ENCODE results near the gene GNPAT. TPM values are rescaled to one million over a fixed set of nuclear protein-coding genes. Genes with fewer than 3 reads are reported as not detected.
A peak's percentile ranks its signal among the peaks of the same experiment; 100 is the strongest.

Gene GNPAT
- total RNA-seq, 1 experiment from 2014 or later: 32.8 TPM

DNA sequence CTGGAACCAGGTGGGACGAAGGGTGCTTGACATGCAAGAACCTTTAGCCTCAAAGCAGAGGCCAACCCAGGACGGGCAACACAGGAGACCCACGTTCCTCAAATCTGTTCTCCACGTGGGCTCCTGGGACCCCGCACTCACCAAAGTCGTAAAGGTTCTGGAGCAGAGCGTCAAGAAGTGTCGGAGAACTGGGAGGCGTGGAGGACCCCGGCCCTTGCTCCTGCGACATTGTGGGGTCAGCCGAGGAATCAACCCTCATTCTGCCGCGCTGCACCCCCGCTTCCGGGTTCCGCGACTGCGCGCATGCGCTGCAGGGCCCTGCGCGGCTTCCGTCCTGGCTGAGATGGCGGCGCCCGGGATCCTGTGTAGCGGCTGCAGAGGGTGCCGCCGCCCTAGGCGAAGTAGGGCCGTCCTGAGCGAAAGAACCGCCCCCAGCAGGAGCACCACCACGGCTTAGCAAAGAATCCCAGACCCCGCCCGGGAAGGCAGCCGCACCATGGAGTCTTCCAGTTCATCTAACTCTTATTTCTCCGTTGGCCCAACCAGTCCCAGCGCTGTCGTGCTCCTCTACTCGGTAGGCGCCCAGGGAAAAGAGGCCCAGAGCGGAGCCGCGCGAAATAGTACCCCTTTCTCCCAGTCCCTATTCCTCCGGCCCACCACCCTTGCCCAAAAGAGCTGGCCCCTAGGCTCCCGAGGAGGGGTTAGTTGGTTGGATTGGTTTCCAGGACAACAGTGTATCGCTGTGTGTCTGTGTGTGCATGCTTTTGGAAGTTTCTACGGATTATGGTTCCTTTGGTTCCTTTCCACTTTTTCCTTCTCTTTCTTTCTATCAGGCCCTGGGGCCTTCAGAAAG is at the start of gene GNPAT (continued):
- TF ChIP-seq NFYB (CRISPR knock-in tag; conservative IDR thresholded peaks at IDR 0.05; ENCODE audit: low read depth): no peak
- no peak for TF ChIP-seq ZNF219 (CRISPR knock-in tag; IDR thresholded peaks at IDR 0.05; ENCODE audit: borderline replicate concordance)
- TF ChIP-seq, protein P1, sequence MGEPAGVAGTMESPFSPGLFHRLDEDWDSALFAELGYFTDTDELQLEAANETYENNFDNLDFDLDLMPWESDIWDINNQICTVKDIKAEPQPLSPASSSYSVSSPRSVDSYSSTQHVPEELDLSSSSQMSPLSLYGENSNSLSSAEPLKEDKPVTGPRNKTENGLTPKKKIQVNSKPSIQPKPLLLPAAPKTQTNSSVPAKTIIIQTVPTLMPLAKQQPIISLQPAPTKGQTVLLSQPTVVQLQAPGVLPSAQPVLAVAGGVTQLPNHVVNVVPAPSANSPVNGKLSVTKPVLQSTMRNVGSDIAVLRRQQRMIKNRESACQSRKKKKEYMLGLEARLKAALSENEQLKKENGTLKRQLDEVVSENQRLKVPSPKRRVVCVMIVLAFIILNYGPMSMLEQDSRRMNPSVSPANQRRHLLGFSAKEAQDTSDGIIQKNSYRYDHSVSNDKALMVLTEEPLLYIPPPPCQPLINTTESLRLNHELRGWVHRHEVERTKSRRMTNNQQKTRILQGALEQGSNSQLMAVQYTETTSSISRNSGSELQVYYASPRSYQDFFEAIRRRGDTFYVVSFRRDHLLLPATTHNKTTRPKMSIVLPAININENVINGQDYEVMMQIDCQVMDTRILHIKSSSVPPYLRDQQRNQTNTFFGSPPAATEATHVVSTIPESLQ (CRISPR knock-in tag; IDR thresholded peaks at IDR 0.05): no peak
- no peak for TF ChIP-seq ZNF138 (CRISPR knock-in tag; conservative IDR thresholded peaks at IDR 0.05)
- TF ChIP-seq, protein P2, sequence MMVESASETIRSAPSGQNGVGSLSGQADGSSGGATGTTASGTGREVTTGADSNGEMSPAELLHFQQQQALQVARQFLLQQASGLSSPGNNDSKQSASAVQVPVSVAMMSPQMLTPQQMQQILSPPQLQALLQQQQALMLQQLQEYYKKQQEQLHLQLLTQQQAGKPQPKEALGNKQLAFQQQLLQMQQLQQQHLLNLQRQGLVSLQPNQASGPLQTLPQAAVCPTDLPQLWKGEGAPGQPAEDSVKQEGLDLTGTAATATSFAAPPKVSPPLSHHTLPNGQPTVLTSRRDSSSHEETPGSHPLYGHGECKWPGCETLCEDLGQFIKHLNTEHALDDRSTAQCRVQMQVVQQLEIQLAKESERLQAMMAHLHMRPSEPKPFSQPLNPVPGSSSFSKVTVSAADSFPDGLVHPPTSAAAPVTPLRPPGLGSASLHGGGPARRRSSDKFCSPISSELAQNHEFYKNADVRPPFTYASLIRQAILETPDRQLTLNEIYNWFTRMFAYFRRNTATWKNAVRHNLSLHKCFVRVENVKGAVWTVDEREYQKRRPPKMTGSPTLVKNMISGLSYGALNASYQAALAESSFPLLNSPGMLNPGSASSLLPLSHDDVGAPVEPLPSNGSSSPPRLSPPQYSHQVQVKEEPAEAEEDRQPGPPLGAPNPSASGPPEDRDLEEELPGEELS (CRISPR knock-in tag; IDR thresholded peaks at IDR 0.05): no peak; the same call in 1 of the 2 replicates
- no peak for TF ChIP-seq NR3C1 (CRISPR knock-in tag; conservative IDR thresholded peaks at IDR 0.05; ENCODE audit: low read depth)
- TF ChIP-seq, protein P3, sequence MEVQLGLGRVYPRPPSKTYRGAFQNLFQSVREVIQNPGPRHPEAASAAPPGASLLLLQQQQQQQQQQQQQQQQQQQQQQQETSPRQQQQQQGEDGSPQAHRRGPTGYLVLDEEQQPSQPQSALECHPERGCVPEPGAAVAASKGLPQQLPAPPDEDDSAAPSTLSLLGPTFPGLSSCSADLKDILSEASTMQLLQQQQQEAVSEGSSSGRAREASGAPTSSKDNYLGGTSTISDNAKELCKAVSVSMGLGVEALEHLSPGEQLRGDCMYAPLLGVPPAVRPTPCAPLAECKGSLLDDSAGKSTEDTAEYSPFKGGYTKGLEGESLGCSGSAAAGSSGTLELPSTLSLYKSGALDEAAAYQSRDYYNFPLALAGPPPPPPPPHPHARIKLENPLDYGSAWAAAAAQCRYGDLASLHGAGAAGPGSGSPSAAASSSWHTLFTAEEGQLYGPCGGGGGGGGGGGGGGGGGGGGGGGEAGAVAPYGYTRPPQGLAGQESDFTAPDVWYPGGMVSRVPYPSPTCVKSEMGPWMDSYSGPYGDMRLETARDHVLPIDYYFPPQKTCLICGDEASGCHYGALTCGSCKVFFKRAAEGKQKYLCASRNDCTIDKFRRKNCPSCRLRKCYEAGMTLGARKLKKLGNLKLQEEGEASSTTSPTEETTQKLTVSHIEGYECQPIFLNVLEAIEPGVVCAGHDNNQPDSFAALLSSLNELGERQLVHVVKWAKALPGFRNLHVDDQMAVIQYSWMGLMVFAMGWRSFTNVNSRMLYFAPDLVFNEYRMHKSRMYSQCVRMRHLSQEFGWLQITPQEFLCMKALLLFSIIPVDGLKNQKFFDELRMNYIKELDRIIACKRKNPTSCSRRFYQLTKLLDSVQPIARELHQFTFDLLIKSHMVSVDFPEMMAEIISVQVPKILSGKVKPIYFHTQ (CRISPR knock-in tag; IDR thresholded peaks at IDR 0.05): no peak
- 0 out of 2 replicates have a peak, but pooled peaks have one; percentile 79 for TF ChIP-seq SMAD3 (CRISPR knock-in tag; IDR thresholded peaks at IDR 0.05; ENCODE audit: borderline replicate concordance)
- TF ChIP-seq, protein P4, sequence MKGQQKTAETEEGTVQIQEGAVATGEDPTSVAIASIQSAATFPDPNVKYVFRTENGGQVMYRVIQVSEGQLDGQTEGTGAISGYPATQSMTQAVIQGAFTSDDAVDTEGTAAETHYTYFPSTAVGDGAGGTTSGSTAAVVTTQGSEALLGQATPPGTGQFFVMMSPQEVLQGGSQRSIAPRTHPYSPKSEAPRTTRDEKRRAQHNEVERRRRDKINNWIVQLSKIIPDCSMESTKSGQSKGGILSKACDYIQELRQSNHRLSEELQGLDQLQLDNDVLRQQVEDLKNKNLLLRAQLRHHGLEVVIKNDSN (CRISPR knock-in tag; IDR thresholded peaks at IDR 0.05): no peak
- no peak for TF ChIP-seq PRRX2 (CRISPR knock-in tag; IDR thresholded peaks at IDR 0.05)
- no peak for TF ChIP-seq ZNF317 (CRISPR knock-in tag; IDR thresholded peaks at IDR 0.05; ENCODE audit: borderline replicate concordance, low read depth)
- no peak for TF ChIP-seq ZNF671 (CRISPR knock-in tag; IDR thresholded peaks at IDR 0.05)
- peak; percentile 68; the same call in 1 of the 2 replicates for TF ChIP-seq MYBL2 (CRISPR knock-in tag; IDR thresholded peaks at IDR 0.05)
- TF ChIP-seq, protein P5, sequence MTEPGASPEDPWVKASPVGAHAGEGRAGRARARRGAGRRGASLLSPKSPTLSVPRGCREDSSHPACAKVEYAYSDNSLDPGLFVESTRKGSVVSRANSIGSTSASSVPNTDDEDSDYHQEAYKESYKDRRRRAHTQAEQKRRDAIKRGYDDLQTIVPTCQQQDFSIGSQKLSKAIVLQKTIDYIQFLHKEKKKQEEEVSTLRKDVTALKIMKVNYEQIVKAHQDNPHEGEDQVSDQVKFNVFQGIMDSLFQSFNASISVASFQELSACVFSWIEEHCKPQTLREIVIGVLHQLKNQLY (CRISPR knock-in tag; IDR thresholded peaks at IDR 0.05): no peak

DNA sequence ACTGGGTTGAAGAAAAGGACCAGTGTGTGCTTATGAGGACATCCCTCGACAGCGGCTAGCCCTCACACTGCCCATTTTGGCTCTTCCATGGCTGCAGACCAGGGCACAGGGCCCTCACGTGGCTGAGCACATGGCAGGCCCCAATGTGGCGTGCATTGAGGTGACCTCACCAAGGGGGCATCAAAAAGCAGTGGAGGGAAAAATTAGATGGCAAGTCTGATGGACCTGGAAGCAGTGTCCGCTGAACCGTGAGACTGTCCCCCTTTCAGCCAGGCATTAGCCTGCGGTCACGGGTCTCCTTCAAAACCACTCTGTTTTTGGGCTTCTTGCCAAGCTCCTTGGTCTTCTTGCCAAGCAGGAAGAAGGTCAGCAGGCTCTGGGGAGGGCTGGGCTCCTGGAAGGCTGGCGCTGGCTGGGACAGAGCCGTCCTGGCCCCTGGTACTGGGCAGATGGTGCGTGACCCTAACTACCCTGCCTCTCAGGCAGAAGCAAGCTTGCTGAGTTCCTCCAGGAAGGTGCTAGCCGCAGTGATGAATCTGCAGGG is 48.3 kb upstream of the GNPAT start:
- H3K9me3 Mint-ChIP-seq: peaks cover 12% of the 10 kb centered on the region
- H3K27ac Mint-ChIP-seq: no peak overlapping the region
- H3K4me1 Mint-ChIP-seq: no peaks in the 10 kb centered on the region
- ATAC-seq (no peak; the same call in 1 of the 2 replicates), DNase-seq (ENCODE audit: low spot score) (no peak)
- peaks cover 76% of the 10 kb centered on the region for H3K27me3 Mint-ChIP-seq (ENCODE audit: low read depth)
- ChIA-PET CTCF (no interaction called here), POLR2A (no interaction called here)
- no peak overlapping the region for H3K4me3 Mint-ChIP-seq
- H3K36me3 Mint-ChIP-seq: no peaks in the 10 kb centered on the region
- TF ChIP-seq MXD4 (CRISPR knock-in tag; IDR thresholded peaks at IDR 0.05; ENCODE audit: borderline replicate concordance) (no peak), ZNF416 (CRISPR knock-in tag; IDR thresholded peaks at IDR 0.05) (no peak), RORB (CRISPR knock-in tag; IDR thresholded peaks at IDR 0.05) (no peak), FOXK1 (CRISPR knock-in tag; IDR thresholded peaks at IDR 0.05) (no peak), ZNF219 (CRISPR knock-in tag; IDR thresholded peaks at IDR 0.05; ENCODE audit: borderline replicate concordance) (no peak), TP53 (CRISPR knock-in tag; IDR thresholded peaks at IDR 0.05) (no peak)
- TF ChIP-seq, protein P6, sequence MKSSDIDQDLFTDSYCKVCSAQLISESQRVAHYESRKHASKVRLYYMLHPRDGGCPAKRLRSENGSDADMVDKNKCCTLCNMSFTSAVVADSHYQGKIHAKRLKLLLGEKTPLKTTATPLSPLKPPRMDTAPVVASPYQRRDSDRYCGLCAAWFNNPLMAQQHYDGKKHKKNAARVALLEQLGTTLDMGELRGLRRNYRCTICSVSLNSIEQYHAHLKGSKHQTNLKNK (CRISPR knock-in tag; IDR thresholded peaks at IDR 0.05): no peak
- TF ChIP-seq, protein P7, sequence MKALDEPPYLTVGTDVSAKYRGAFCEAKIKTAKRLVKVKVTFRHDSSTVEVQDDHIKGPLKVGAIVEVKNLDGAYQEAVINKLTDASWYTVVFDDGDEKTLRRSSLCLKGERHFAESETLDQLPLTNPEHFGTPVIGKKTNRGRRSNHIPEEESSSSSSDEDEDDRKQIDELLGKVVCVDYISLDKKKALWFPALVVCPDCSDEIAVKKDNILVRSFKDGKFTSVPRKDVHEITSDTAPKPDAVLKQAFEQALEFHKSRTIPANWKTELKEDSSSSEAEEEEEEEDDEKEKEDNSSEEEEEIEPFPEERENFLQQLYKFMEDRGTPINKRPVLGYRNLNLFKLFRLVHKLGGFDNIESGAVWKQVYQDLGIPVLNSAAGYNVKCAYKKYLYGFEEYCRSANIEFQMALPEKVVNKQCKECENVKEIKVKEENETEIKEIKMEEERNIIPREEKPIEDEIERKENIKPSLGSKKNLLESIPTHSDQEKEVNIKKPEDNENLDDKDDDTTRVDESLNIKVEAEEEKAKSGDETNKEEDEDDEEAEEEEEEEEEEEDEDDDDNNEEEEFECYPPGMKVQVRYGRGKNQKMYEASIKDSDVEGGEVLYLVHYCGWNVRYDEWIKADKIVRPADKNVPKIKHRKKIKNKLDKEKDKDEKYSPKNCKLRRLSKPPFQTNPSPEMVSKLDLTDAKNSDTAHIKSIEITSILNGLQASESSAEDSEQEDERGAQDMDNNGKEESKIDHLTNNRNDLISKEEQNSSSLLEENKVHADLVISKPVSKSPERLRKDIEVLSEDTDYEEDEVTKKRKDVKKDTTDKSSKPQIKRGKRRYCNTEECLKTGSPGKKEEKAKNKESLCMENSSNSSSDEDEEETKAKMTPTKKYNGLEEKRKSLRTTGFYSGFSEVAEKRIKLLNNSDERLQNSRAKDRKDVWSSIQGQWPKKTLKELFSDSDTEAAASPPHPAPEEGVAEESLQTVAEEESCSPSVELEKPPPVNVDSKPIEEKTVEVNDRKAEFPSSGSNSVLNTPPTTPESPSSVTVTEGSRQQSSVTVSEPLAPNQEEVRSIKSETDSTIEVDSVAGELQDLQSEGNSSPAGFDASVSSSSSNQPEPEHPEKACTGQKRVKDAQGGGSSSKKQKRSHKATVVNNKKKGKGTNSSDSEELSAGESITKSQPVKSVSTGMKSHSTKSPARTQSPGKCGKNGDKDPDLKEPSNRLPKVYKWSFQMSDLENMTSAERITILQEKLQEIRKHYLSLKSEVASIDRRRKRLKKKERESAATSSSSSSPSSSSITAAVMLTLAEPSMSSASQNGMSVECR (CRISPR knock-in tag; IDR thresholded peaks at IDR 0.05; ENCODE audit: borderline replicate concordance): no peak
- TF ChIP-seq, protein P8, sequence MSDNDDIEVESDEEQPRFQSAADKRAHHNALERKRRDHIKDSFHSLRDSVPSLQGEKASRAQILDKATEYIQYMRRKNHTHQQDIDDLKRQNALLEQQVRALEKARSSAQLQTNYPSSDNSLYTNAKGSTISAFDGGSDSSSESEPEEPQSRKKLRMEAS (CRISPR knock-in tag; IDR thresholded peaks at IDR 0.05): no peak
